ENCODE data around the gene SMARCA4.

Gene SMARCA4

GRCh38 chr19:11111117-11111770 is 150.4 kb downstream of the SMARCA4 start:
- TF ChIP-seq GATA2 (IDR thresholded peaks at IDR 0.05; ENCODE audit: low read depth, low read length) (no peak), GATA3 (IDR thresholded peaks at IDR 0.05; ENCODE audit: low read depth, low read length) (no peak)

- no peak for TF ChIP-seq GATA2 (IDR thresholded peaks at IDR 0.05; ENCODE audit: low read depth, low read length)
- TF ChIP-seq GATA3 (IDR thresholded peaks at IDR 0.05; ENCODE audit: low read depth, low read length), result no peak
Observed at GRCh38 chr19:11111771-11112144, 150.9 kb downstream of the SMARCA4 start.

Measured in SH-SY5Y (cell line).